Right atrium auricular region (tissue), 2 donors: ENCODE results near the gene NCOA1. TPM values are rescaled to one million over a fixed set of nuclear protein-coding genes. Genes with fewer than 3 reads are reported as not detected.
"Not testable (repeated sequence)": the region's sequence is repeated elsewhere in the genome, so short reads cannot be mapped to it uniquely, and the experiment has no call there.

Experiments
- DNase-seq: peaks from one replicate; pipeline ENCODE4 v3.0.0-alpha.2; 2019; ENCODE audit warnings: low spot score
- H3K27ac ChIP-seq, 2 donors: fragments of 200-600 bp; sonication (generic); 1 replicate in 1 of 2; 2 replicates in 1 of 2; pipeline ENCODE4 v1.5.1; 2016 to 2019
- H3K27me3 ChIP-seq, 2 donors: fragments of 200-600 bp; sonication (generic); one replicate each; pipeline versions ENCODE4 v1.5.1 to v1.6.0; 2017 to 2019
- H3K36me3 ChIP-seq: fragments of 200-600 bp; sonication (generic); one replicate; pipeline ENCODE4 v1.5.1; 2016
- H3K4me1 ChIP-seq, 2 donors: fragments of 200-600 bp; sonication (generic); one replicate each; pipeline versions ENCODE4 v1.5.1 to v1.6.0; 2017 to 2019
- H3K4me3 ChIP-seq, 2 donors: fragments of 200-600 bp; sonication (generic); 1 replicate in 1 of 2; 2 replicates in 1 of 2; pipeline ENCODE4 v1.5.1; 2017 to 2019; ENCODE audit warnings: mild to moderate bottlenecking in 1 of 2, moderate library complexity in 1 of 2
- H3K9me3 ChIP-seq, 2 donors: fragments of 200-600 bp; sonication (generic); one replicate each; pipeline ENCODE4 v1.5.1; 2019
- total RNA-seq, 2 donors: library from RNA; depleted of rRNA; stranded (reverse); fragments of >200 nt; gene quantifications; one replicate each; pipeline ENCODE4 v1.1.0, GENCODE V29; 2016
- TF ChIP-seq, protein P1 (sequence below), 2 donors: fragments of 200-600 bp; sonication (generic); IDR thresholded peaks; one replicate each; pipeline ENCODE4 v1.5.1; 2019; ENCODE audit warnings: antibody characterized with exemption in 2 of 2

Gene NCOA1
- total RNA-seq, 2 donors from 2014 or later: 33.8 to 43.6 TPM

- H3K36me3 ChIP-seq: no peaks in the 10 kb centered on the region
- no peaks in the 10 kb centered on the region for H3K27me3 ChIP-seq
- TF ChIP-seq, protein P1, sequence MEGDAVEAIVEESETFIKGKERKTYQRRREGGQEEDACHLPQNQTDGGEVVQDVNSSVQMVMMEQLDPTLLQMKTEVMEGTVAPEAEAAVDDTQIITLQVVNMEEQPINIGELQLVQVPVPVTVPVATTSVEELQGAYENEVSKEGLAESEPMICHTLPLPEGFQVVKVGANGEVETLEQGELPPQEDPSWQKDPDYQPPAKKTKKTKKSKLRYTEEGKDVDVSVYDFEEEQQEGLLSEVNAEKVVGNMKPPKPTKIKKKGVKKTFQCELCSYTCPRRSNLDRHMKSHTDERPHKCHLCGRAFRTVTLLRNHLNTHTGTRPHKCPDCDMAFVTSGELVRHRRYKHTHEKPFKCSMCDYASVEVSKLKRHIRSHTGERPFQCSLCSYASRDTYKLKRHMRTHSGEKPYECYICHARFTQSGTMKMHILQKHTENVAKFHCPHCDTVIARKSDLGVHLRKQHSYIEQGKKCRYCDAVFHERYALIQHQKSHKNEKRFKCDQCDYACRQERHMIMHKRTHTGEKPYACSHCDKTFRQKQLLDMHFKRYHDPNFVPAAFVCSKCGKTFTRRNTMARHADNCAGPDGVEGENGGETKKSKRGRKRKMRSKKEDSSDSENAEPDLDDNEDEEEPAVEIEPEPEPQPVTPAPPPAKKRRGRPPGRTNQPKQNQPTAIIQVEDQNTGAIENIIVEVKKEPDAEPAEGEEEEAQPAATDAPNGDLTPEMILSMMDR (IDR thresholded peaks at IDR 0.05): no peak
- H3K27ac ChIP-seq: no peak overlapping the region
- H3K9me3 ChIP-seq: no peaks in the 10 kb centered on the region
- peaks cover 0 to 4% of the 10 kb centered on the region in 2 donors for H3K4me1 ChIP-seq
- no peak overlapping the region for H3K4me3 ChIP-seq
- no peak for DNase-seq
These were observed 180.2 kb downstream of the NCOA1 start for GRCh38 chr2:24671230-24671629.

- H3K36me3 ChIP-seq: no peaks in the 10 kb centered on the region
- no peak overlapping the region for H3K27ac ChIP-seq
- H3K27me3 ChIP-seq: no peaks in the 10 kb centered on the region
- no peak overlapping the region for H3K4me3 ChIP-seq
- TF ChIP-seq, protein P1 (IDR thresholded peaks at IDR 0.05): no peak
- no peaks in the 10 kb centered on the region for H3K9me3 ChIP-seq
- no peaks in the 10 kb centered on the region for H3K4me1 ChIP-seq
- no peak for DNase-seq
These were observed 181.5 kb downstream of the NCOA1 start for GRCh38 chr2:24672589-24672988.

- H3K9me3 ChIP-seq: no peaks in the 10 kb centered on the region
- no peak overlapping the region for H3K27ac ChIP-seq
- no peak overlapping the region for H3K4me3 ChIP-seq
- H3K27me3 ChIP-seq: no peaks in the 10 kb centered on the region
- no peaks in the 10 kb centered on the region for H3K4me1 ChIP-seq
- TF ChIP-seq, protein P1 (IDR thresholded peaks at IDR 0.05): no peak
- no peaks in the 10 kb centered on the region for H3K36me3 ChIP-seq
- DNase-seq: no peak
These were observed 184.3 kb downstream of the NCOA1 start for GRCh38 chr2:24675338-24675737.

DNA sequence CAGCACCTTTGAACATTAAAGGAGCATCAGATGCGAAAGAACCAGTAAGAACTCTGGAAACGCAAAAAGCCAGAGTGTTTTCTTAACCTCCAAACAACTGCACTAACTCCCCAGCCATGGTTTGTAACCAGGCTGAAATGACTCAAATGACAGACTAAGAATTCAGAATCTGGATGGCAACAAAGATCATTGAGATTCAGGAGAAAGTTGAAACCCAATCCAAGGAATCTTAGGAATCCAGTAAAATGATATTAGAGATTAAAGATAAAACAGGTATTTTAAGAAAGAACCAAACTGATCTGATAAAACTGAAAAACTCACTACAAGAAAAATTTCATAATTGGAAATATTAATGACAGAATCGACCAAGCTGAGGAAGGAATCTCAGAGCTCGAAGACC, 185.4 kb downstream of the NCOA1 start:
- Histone ChIP-seq H3K27ac (no peak overlapping the region), H3K4me3 (no peak overlapping the region), H3K4me1 (no peaks in the 10 kb centered on the region), H3K9me3 (no peaks in the 10 kb centered on the region), H3K36me3 (no peaks in the 10 kb centered on the region), H3K27me3 (no peaks in the 10 kb centered on the region)
- no peak for DNase-seq
- TF ChIP-seq, protein P1 (IDR thresholded peaks at IDR 0.05): no peak

DNA sequence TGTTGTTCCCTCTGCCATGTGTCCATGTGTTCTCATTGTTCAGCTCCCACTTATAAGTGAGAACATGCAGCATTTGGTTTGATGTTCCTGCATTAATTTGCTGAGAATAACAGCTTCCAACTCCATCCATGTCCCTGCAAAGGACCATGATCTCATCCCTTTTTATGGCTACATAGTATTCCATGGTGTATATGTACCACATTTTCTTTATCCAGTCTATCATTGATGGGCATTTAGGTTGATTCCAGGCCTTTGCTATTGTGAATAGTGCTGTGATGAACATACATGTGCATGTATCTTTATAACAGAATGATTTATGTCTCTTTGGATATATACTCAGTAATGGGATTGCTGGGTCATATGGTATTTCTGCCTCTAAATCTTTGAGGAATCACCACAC, 187.0 kb downstream of the NCOA1 start:
- H3K9me3 ChIP-seq, H3K27ac ChIP-seq, H3K27me3 ChIP-seq, DNase-seq, H3K36me3 ChIP-seq, H3K4me1 ChIP-seq, H3K4me3 ChIP-seq: not testable (repeated sequence)

GRCh38 chr2:24680196-24680595, 189.1 kb downstream of the NCOA1 start:
- Histone ChIP-seq H3K27me3 (no peaks in the 10 kb centered on the region), H3K9me3 (no peaks in the 10 kb centered on the region), H3K4me3 (no peak overlapping the region), H3K27ac (no peak overlapping the region), H3K36me3 (no peaks in the 10 kb centered on the region), H3K4me1 (no peaks in the 10 kb centered on the region)
- TF ChIP-seq, protein P1 (IDR thresholded peaks at IDR 0.05): no peak
- DNase-seq: no peak
